ENCODE results near the gene PLCL1.

DNA sequence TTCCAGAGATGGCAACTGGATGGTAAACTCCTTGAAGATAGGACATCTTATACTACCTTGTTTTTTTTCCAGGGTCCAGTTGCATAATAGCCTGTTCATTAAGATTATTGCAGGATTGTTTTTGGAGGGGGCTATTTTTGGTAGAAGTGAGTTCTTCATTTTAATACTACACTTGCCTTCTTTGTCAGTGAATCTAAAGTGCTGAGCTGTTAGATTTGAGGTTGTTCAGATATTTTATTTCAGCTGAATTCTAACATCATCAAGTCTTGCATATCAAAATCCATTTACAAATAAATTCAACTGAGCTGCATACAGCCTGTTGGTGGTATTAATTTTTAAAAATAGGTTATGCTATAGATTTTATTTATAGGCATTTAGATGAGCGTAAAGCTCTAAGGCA, 72.1 kb downstream of the PLCL1 start:
- TF ChIP-seq CTCF (IDR thresholded peaks at IDR 0.05) (no peak), ZFX (IDR thresholded peaks at IDR 0.05; ENCODE audit: borderline replicate concordance) (no peak)

Measured in 22Rv1 (cell line).